D721Med (cell line): ENCODE measurements around the gene FYB2.
"Not testable (repeated sequence)": the region's sequence is repeated elsewhere in the genome, so short reads cannot be mapped to it uniquely, and the experiment has no call there.

Source experiments
- DNase-seq: peaks from one replicate; pipeline ENCODE4 v3.0.0; 2011; ENCODE audit warnings: low spot score; ENCODE audit not compliant: insufficient read length
- FAIRE-seq: peaks from 2 replicates; lab custom pipeline; 2011; peaks lifted over from hg19 to GRCh38; lab: Jason Lieb, UNC
- TF ChIP-seq, protein P1 (sequence below): IDR thresholded peaks from 2 replicates; pipeline ENCODE4 v1.5.1; 2012; ENCODE audit warnings: mild to moderate bottlenecking, control low read depth; ENCODE audit not compliant: insufficient read depth; ENCODE audit errors: missing control alignments

The FYB2 gene

DNA sequence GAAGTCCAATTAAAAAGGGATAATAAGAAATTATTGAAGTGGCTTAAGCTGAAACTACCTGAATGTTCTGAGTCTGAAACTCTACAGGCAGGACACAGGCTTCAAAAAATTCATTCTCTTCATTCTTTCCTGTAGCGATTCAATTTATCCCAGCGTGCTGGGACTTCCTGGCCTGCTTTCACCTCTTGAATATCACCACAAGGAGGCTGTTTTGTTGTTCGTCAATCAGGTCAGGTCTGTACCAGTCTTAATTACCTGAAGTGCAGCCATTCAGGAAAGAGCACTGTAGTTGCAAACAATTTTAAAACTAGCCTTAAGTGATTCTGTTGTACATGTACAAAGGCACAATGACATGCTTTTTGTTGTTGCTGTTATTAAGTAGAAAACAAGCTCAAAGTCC, 38.4 kb downstream of the FYB2 start:
- FAIRE-seq (no peak), DNase-seq (no peak)
- TF ChIP-seq, protein P1, sequence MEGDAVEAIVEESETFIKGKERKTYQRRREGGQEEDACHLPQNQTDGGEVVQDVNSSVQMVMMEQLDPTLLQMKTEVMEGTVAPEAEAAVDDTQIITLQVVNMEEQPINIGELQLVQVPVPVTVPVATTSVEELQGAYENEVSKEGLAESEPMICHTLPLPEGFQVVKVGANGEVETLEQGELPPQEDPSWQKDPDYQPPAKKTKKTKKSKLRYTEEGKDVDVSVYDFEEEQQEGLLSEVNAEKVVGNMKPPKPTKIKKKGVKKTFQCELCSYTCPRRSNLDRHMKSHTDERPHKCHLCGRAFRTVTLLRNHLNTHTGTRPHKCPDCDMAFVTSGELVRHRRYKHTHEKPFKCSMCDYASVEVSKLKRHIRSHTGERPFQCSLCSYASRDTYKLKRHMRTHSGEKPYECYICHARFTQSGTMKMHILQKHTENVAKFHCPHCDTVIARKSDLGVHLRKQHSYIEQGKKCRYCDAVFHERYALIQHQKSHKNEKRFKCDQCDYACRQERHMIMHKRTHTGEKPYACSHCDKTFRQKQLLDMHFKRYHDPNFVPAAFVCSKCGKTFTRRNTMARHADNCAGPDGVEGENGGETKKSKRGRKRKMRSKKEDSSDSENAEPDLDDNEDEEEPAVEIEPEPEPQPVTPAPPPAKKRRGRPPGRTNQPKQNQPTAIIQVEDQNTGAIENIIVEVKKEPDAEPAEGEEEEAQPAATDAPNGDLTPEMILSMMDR, result no peak

DNA sequence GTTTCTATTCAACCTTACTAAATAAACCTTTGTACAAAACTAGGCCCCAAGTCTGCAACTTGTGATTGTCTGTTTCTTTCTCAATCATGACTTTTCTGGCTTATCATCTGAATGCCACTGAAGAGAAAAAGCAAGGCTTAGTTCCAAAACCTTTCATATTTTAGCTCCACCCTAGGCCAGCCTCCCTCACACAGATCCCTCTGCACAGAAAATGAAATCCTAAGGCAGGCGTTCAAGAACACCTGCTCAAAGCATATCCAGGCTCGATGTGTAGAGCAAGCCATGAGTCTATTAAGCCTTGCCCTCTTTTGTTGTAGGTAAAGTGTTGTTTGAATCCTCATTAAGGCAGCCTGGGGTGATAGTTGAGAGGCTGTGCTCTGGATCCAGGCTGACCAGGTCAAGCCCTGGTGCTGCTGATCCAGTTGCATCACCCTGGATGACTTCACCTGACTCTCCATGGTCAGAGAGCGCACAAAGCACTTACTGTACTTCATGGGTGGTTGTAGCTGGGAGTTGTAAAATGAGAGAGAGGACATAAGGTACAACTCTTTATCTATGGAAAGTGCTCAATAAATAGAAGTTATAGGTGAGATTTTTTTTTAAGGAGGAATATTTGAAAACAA, 39.0 kb downstream of the FYB2 start:
- FAIRE-seq (no peak), DNase-seq (no peak)
- TF ChIP-seq, protein P1, result no peak

DNA sequence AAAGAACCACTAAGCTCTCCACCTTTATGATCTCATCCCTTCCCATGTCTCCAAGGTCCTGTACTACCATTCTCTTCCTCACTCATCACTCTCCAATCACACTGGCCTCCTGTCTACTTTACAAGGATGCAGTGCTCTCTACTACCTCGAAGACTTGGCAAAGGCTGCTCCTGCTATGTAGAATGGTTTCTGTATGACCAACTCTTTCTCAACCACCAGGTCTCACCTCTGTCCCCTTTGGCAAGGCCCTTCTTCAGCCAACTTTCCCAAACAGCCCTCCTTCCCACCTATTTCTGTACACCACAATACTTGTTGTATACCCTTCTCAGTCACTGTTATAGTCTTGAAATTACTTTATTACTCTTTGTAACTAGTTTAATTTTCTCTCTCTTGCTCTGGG, 41.2 kb downstream of the FYB2 start:
- DNase-seq, result no peak
- FAIRE-seq, result no peak
- TF ChIP-seq, protein P1, result no peak

DNA sequence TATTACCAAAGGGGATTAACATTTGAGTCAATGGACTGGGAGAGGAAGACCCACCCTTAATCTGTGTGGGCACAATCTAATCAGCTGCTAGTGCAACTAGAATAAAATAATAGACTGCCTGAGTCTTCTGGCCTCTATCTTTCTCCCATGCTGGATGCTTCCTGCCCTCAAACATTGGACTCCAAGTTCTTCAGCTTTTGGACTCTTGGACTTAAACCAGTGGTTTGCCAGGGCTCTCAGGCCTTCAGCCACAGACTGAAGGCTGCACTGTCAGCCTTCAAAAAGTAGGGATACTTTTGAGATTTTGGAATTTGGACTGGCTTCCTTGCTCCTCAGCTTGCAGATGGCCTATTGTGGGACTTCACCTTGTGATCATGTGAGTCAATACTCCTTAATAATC, 44.5 kb downstream of the FYB2 start:
- not testable (repeated sequence) for FAIRE-seq, DNase-seq

DNA sequence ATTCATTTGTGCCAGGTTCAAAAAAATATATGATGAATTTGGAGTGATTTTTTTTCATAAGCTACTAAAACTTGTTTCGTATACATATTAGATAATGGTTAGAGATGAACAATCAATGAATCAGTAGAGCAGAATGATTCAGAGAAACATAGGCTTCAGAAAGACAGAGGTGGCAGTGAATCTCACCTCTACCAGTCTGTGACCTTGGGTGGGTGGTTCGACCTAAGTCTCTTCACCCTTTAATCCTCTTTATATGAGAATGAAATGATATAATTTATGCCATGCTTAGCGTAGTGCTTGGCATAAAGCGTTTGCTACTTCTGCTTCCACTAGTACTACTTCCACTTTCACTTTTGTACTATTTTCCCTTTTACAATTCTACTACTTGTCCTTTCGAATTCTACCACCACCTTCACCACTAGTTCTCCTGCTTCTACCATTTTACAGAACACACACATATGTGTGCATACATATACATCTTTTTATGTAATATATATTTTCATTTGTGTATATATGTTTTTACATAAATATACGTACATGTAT, 45.1 kb downstream of the FYB2 start:
- FAIRE-seq (no peak), DNase-seq (no peak)
- TF ChIP-seq, protein P1, result no peak

DNA sequence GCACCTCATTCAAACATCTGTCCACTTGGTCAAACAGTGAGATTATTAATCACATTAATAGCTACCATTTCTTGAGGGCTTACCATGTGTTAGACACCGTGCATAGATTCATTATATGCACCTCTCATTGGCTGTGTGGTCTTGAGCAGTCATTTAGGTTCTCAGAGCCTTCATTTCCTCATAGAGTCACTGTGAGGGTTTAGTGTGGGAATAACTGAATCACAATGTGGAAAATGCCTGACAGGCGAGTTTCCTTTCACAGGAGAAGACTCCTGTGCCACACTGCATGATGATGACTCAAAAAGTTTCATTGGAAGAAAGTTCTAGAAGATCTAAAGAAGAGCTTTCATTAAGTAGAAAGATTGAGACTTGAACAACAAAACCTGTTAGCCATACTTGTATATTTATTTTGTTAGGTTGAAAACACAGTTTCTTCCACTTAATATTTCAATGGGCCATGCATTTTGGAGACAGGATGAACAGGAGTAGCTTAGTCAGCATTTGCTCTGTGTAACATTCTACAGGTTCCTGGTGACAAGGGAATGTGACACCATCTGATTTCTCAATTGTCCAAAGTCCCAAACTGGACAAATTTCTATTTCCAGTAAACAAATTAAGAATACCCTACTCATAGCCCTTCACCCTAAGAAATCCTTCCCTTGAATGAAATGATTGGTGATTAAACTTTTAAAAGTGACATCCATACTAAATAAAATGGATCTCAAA, 45.7 kb downstream of the FYB2 start:
- FAIRE-seq (no peak), DNase-seq (no peak)
- TF ChIP-seq, protein P1, result no peak

DNA sequence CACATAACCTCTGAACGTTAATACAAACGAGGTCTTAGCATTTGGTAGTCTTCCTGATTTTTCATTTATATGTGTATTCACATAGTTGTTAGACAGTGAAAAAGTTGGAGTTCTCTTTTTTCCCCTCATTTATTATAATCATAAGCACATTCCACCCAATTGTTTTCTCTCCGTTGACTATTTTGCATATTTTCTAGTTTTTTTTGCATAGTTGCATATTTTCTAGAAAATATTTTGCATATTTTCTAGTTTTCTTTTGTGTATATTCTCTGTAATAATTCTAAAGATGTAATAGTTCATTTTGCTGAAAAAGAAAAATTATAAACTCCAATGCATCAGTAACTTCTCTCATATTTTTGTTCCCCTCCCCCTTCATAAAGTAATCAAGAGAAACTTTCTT, 47.5 kb downstream of the FYB2 start:
- TF ChIP-seq, protein P1, result no peak
- FAIRE-seq, result no peak
- DNase-seq, result no peak
